HL-60 (cell line): ENCODE measurements around the gene FCRL6.

ENCODE experiments used
- CTCF ChIP-seq: IDR thresholded peaks from one replicate; pipeline ENCODE4 v1.5.1; 2011; ENCODE audit warnings: low read length, control low read depth, inconsistent platforms; ENCODE audit not compliant: insufficient read depth
- GABPA ChIP-seq: IDR thresholded peaks from 2 replicates; pipeline ENCODE4 v1.6.1; 2012; ENCODE audit warnings: low read depth

GRCh38 chr1:159831412-159832141 lies 29.4 kb downstream of the FCRL6 start:
- TF ChIP-seq CTCF = no peak
- no peak for TF ChIP-seq GABPA
